GM21390 (cell line): Measurements from ENCODE around the gene CCDC102B.
"Not testable (repeated sequence)": the region's sequence is repeated elsewhere in the genome, so short reads cannot be mapped to it uniquely, and the experiment has no call there.

Source experiments
- ATAC-seq: cut with Tn5 transposase; IDR thresholded peaks from one replicate; pipeline ENCODE4 v1.9.1; 2021; ENCODE audit not compliant: unreplicated experiment

CCDC102B gene

GRCh38 chr18:68826121-68826520, 28.2 kb downstream of the CCDC102B start:
- no peak for ATAC-seq

GRCh38 chr18:68830256-68831045, 32.6 kb downstream of the CCDC102B start:
- ATAC-seq = no peak

GRCh38 chr18:68833756-68834155, 35.9 kb downstream of the CCDC102B start:
- no peak for ATAC-seq

GRCh38 chr18:68837665-68838451, 40.0 kb downstream of the CCDC102B start:
- no peak for ATAC-seq

GRCh38 chr18:68839701-68840100, 41.8 kb downstream of the CCDC102B start:
- ATAC-seq = no peak

GRCh38 chr18:68840554-68841263, 42.8 kb downstream of the CCDC102B start:
- no peak for ATAC-seq

- no peak for ATAC-seq
Measured at GRCh38 chr18:68841301-68841700, 43.4 kb downstream of the CCDC102B start.

- ATAC-seq = no peak
Measured at GRCh38 chr18:68842951-68843350, 45.1 kb downstream of the CCDC102B start.

- no peak for ATAC-seq
Measured at GRCh38 chr18:68843473-68844089, 45.7 kb downstream of the CCDC102B start.

- no peak for ATAC-seq
Measured at GRCh38 chr18:68847219-68847837, 49.4 kb downstream of the CCDC102B start.

GRCh38 chr18:68848242-68848641, 50.4 kb downstream of the CCDC102B start:
- ATAC-seq = no peak

- no peak for ATAC-seq
Measured at GRCh38 chr18:68854786-68855391, 57.0 kb downstream of the CCDC102B start.

- no peak for ATAC-seq
Measured at GRCh38 chr18:68855491-68855890, 57.6 kb downstream of the CCDC102B start.

- no peak for ATAC-seq
Measured at GRCh38 chr18:68861365-68861764, 63.5 kb downstream of the CCDC102B start.

- ATAC-seq = no peak
Measured at GRCh38 chr18:68865021-68865420, 67.1 kb downstream of the CCDC102B start.

- no peak for ATAC-seq
Measured at GRCh38 chr18:68865503-68865902, 67.6 kb downstream of the CCDC102B start.

GRCh38 chr18:68873003-68873402, 75.1 kb downstream of the CCDC102B start:
- ATAC-seq = no peak

- no peak for ATAC-seq
Measured at GRCh38 chr18:68874361-68874760, 76.5 kb downstream of the CCDC102B start.

GRCh38 chr18:68879947-68880346, 82.1 kb downstream of the CCDC102B start:
- not testable (repeated sequence) for ATAC-seq

- ATAC-seq = no peak
Measured at GRCh38 chr18:68887410-68887809, 89.5 kb downstream of the CCDC102B start.
